SK-N-SH (cell line): ENCODE measurements around the gene CENPF. TPM values are rescaled to one million over a fixed set of nuclear protein-coding genes. Genes with fewer than 3 reads are reported as not detected.

Experiments used
- CTCF ChIA-PET: fragments of 300-600, 350-600 bp; formaldehyde crosslinking; extraction: SDS; loops from one replicate; lab custom pipeline; 2021; lab: Yijun Ruan, JAX
- POLR2A ChIA-PET: fragments of 350-600 bp; sonication (Branson Sonifier 250); formaldehyde crosslinking; extraction: SDS; loops from one replicate; lab custom pipeline; 2020; ENCODE audit warnings: antibody characterized with exemption, inconsistent platforms; lab: Yijun Ruan, JAX
- DNase-seq: peaks from one replicate; pipeline ENCODE4 v3.0.0; 2012
- H2AFZ ChIP-seq: fragments of 200-600 bp; sonication (generic); 2 replicates; pipeline ENCODE4 v1.8.1; 2016; ENCODE audit warnings: antibody characterized with exemption, mild to moderate bottlenecking, low read depth
- H3F3A ChIP-seq: fragments of 200-600 bp; sonication (generic); replicated peaks from 2 replicates; pipeline ENCODE3; 2016; ENCODE audit warnings: antibody characterized with exemption, mild to moderate bottlenecking; ENCODE audit not compliant: insufficient read depth
- H3K27ac ChIP-seq, 2 experiments: fragments of 200-500 bp in 1 of 2; fragments of 200-600 bp in 1 of 2; sonication (Bioruptor generic) in 1 of 2; sonication (generic), shearing (Covaris generic) in 1 of 2; 2 replicates each; pipeline versions ENCODE4 v1.5.1 to v1.6.1; 2014 to 2016; ENCODE audit warnings: low read depth in 2 of 2, inconsistent platforms in 1 of 2, low read length in 1 of 2, mild to moderate bottlenecking in 1 of 2, mixed read lengths in 1 of 2
- H3K27me3 ChIP-seq: fragments of 200-600 bp; sonication (generic), shearing (Covaris generic); 2 replicates; pipeline ENCODE4 v1.6.1; 2016; ENCODE audit warnings: mixed run types; ENCODE audit not compliant: insufficient read depth
- H3K36me3 ChIP-seq, 2 experiments: fragments of 200-500 bp in 1 of 2; fragments of 200-600 bp in 1 of 2; sonication (Bioruptor generic) in 1 of 2; sonication (generic) in 1 of 2; replicated peaks in 1 of 2; 2 replicates each; pipeline versions ENCODE3 to v1.5.1; 2014 to 2016; ENCODE audit warnings: low read length in 1 of 2, mild to moderate bottlenecking in 1 of 2; ENCODE audit not compliant: insufficient read depth in 2 of 2, control insufficient read depth in 1 of 2
- H3K4me1 ChIP-seq, 2 experiments: fragments of 200-500 bp in 1 of 2; fragments of 200-600 bp in 1 of 2; sonication (Bioruptor generic) in 1 of 2; sonication (generic), shearing (Covaris generic) in 1 of 2; 2 replicates each; pipeline versions ENCODE4 v1.5.1 to v1.6.1; 2014 to 2016; ENCODE audit warnings: low read depth in 1 of 2, low read length in 1 of 2, mixed run types in 1 of 2; ENCODE audit not compliant: insufficient read depth in 2 of 2, control insufficient read depth in 1 of 2
- H3K4me2 ChIP-seq: fragments of 200-600 bp; sonication (generic), shearing (Covaris generic); 2 replicates; pipeline ENCODE4 v1.6.1; 2017; ENCODE audit warnings: mixed run types
- H3K4me3 ChIP-seq, 2 experiments: fragments of 200-500 bp in 1 of 2; fragments of 200-600 bp in 1 of 2; sonication (Bioruptor generic) in 1 of 2; sonication (generic), shearing (Covaris generic) in 1 of 2; 2 replicates each; pipeline versions ENCODE4 v1.5.1 to v1.8.1; 2014 to 2016; ENCODE audit warnings: low read depth in 2 of 2, inconsistent platforms in 1 of 2, low read length in 1 of 2, mild to moderate bottlenecking in 1 of 2, mixed read lengths in 1 of 2, moderate library complexity in 1 of 2
- H3K79me2 ChIP-seq: fragments of 200-600 bp; sonication (generic); 2 replicates; pipeline ENCODE4 v1.8.1; 2017; ENCODE audit warnings: mild to moderate bottlenecking; ENCODE audit not compliant: insufficient read depth
- H3K9ac ChIP-seq: fragments of 200-600 bp; sonication (generic); 2 replicates; pipeline ENCODE4 v1.6.1; 2017; ENCODE audit warnings: mixed run types
- H3K9me2 ChIP-seq: fragments of 200-600 bp; sonication (generic); 2 replicates; pipeline ENCODE4 v1.6.1; 2017; ENCODE audit warnings: mixed run types
- H3K9me3 ChIP-seq: fragments of 200-600 bp; sonication (generic); 2 replicates; pipeline ENCODE4 v1.6.1; 2017; ENCODE audit warnings: mixed run types, mild to moderate bottlenecking, moderate library complexity
- H4K20me1 ChIP-seq: fragments of 200-600 bp; sonication (generic); 2 replicates; pipeline ENCODE4 v1.6.1; 2017; ENCODE audit warnings: mild to moderate bottlenecking, mixed run types; ENCODE audit not compliant: insufficient read depth
- CTCF ChIP-seq: fragments of 200-600 bp; sonication (generic); IDR thresholded peaks from 2 replicates; pipeline ENCODE4 v1.6.1; 2017; ENCODE audit warnings: antibody characterized with exemption, mild to moderate bottlenecking, moderate library complexity
- EZH2phosphoT487 ChIP-seq: fragments of 200-600 bp; sonication (generic); IDR thresholded peaks from 2 replicates; pipeline ENCODE4 v1.6.1; 2017; ENCODE audit warnings: low read depth, mixed run types, mild to moderate bottlenecking, antibody characterized with exemption, moderate library complexity, borderline replicate concordance
- GABPA ChIP-seq: IDR thresholded peaks from 2 replicates; pipeline ENCODE4 v1.4.0; 2012; ENCODE audit warnings: low read depth, mild to moderate bottlenecking
- IRF3 ChIP-seq: fragments of 150-350 bp; IDR thresholded peaks from 2 replicates; pipeline ENCODE4 v1.6.1; 2016; ENCODE audit warnings: mild to moderate bottlenecking, low read depth, low read length
- JUND ChIP-seq: IDR thresholded peaks from 2 replicates; pipeline ENCODE4 v1.4.0; 2012
- MEF2A ChIP-seq: IDR thresholded peaks from 2 replicates; pipeline ENCODE4 v1.4.0; 2012; ENCODE audit warnings: low read depth, borderline replicate concordance
- RAD21 ChIP-seq: IDR thresholded peaks from 2 replicates; pipeline ENCODE4 v1.6.1; 2012; ENCODE audit warnings: mild to moderate bottlenecking, low read length
- RCOR1 ChIP-seq: fragments of 150-350 bp; IDR thresholded peaks from 2 replicates; pipeline ENCODE4 v1.6.1; 2017; ENCODE audit warnings: antibody characterized with exemption, low read length
- SMC3 ChIP-seq: IDR thresholded peaks from 2 replicates; pipeline ENCODE4 v1.6.1; 2012; ENCODE audit warnings: low read depth, low read length, improper control_type of control experiment
- YY1 ChIP-seq: IDR thresholded peaks from 2 replicates; pipeline ENCODE4 v1.4.0; 2012; ENCODE audit warnings: low read depth, mild to moderate bottlenecking
- WGBS: methylation state at CpG from one replicate; pipeline ENCODE4 v1.1.6; 2017; ENCODE audit warnings: low lambda C conversion rate; 5-methylcytosine and 5-hydroxymethylcytosine counted together
- polyA plus RNA-seq, 3 experiments: library from polyadenylated mRNA; depleted of rRNA; stranded (reverse); fragments of >200 nt; gene quantifications; 2 replicates each; pipeline ENCODE4 v1.2.3, GENCODE V29; 2012
- TF ChIP-seq, protein P1 (sequence below): IDR thresholded peaks from 2 replicates; pipeline ENCODE4 v1.4.0; 2012; ENCODE audit warnings: low read depth, borderline replicate concordance

CENPF gene
- polyA plus RNA-seq, 1 of the 3 experiments (the other 2 are of a cell fraction) = 14.5 TPM

DNA sequence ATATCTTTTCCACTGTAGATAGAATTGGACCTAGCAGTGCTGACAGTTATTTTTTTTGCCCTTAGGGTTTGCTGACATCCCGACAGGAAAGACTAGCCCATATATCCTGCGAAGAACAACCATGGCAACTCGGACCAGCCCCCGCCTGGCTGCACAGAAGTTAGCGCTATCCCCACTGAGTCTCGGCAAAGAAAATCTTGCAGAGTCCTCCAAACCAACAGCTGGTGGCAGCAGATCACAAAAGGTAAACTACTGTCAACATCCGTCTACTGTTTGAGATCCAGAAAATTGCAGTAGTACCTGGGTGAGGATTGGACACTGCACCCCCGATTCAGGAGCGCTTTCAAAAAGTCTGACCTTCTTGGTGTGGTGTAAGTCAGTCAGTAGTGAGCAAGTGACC is 55.8 kb downstream of the CENPF start:
- CTCF ChIA-PET = interaction anchor here (1.2 to 3.3 kb wide), 3 partner anchors 11 to 487 kb away, joined by 3 to 19 read pairs (median 4); no protein-coding TSS in a partner anchor
- POLR2A ChIA-PET = no interaction called here

More for the DNA sequence above, 55.8 kb downstream of the CENPF start:
- TF ChIP-seq YY1 = no peak
- TF ChIP-seq RAD21 = peak; percentile 65
- TF ChIP-seq MEF2A = no peak
- no peak for TF ChIP-seq IRF3
- TF ChIP-seq RCOR1 = no peak
- TF ChIP-seq, protein P1, sequence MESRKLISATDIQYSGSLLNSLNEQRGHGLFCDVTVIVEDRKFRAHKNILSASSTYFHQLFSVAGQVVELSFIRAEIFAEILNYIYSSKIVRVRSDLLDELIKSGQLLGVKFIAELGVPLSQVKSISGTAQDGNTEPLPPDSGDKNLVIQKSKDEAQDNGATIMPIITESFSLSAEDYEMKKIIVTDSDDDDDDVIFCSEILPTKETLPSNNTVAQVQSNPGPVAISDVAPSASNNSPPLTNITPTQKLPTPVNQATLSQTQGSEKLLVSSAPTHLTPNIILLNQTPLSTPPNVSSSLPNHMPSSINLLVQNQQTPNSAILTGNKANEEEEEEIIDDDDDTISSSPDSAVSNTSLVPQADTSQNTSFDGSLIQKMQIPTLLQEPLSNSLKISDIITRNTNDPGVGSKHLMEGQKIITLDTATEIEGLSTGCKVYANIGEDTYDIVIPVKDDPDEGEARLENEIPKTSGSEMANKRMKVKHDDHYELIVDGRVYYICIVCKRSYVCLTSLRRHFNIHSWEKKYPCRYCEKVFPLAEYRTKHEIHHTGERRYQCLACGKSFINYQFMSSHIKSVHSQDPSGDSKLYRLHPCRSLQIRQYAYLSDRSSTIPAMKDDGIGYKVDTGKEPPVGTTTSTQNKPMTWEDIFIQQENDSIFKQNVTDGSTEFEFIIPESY = peak; percentile 45; the same call in 1 of the 2 replicates
- TF ChIP-seq GABPA = no peak
- no peak for TF ChIP-seq EZH2phosphoT487
- no peak for TF ChIP-seq JUND
- TF ChIP-seq SMC3 = peak; percentile 58
- peak; percentile 64 for TF ChIP-seq CTCF
- Histone ChIP-seq H3K27ac (no peak overlapping the region), H3F3A (peaks cover 9% of the 10 kb centered on the region), H3K4me2 (no peak overlapping the region), H2AFZ (no peak overlapping the region), H3K27me3 (no peaks in the 10 kb centered on the region), H3K9ac (no peak overlapping the region), H4K20me1 (no peaks in the 10 kb centered on the region), H3K36me3 (peaks cover 62 to 70% of the 10 kb centered on the region in 2 experiments), H3K4me1 (no peaks in the 10 kb centered on the region; a peak in 1 of 4 replicates), H3K9me2 (no peaks in the 10 kb centered on the region), H3K79me2 (peaks cover 5% of the 10 kb centered on the region; the same call in 1 of the 2 replicates), H3K9me3 (no peaks in the 10 kb centered on the region), H3K4me3 (no peak overlapping the region)
- WGBS = 91% methylated on average over 9 of the region's 9 CpGs
- no peak for DNase-seq
